Muscle of leg (tissue), 11 donors: Measurements from ENCODE around the gene SLC43A2. TPM values are rescaled to one million over a fixed set of nuclear protein-coding genes. Genes with fewer than 3 reads are reported as not detected.
"Not testable (repeated sequence)": the region's sequence is repeated elsewhere in the genome, so short reads cannot be mapped to it uniquely, and the experiment has no call there.

Experiments used
- DNase-seq: peaks from one replicate; pipeline ENCODE4 v3.0.0; 2013
- H3K27ac ChIP-seq: one replicate; pipeline ENCODE4 v1.5.1; 2013; ENCODE audit warnings: mild to moderate bottlenecking, low read length, control low read depth
- H3K27me3 ChIP-seq: one replicate; pipeline ENCODE4 v1.6.1; 2013; ENCODE audit warnings: low read length; ENCODE audit not compliant: control insufficient read depth, insufficient read depth
- H3K36me3 ChIP-seq: one replicate; pipeline ENCODE4 v1.6.1; 2013; ENCODE audit warnings: low read length; ENCODE audit not compliant: control insufficient read depth, insufficient read depth
- H3K4me1 ChIP-seq: one replicate; pipeline ENCODE4 v1.6.1; 2013; ENCODE audit warnings: low read length; ENCODE audit not compliant: control insufficient read depth, insufficient read depth
- H3K4me3 ChIP-seq: one replicate; pipeline ENCODE4 v1.5.1; 2013; ENCODE audit warnings: low read length, control low read depth
- H3K9me3 ChIP-seq: replicated peaks from 2 replicates; pipeline ENCODE4 v1.6.1; 2013; ENCODE audit warnings: low read depth, low read length; ENCODE audit not compliant: control insufficient read depth
- WGBS: methylation state at CpG from one replicate; pipeline ENCODE4 v1.1.5; 2013; ENCODE audit warnings: missing lambda C conversion rate; ENCODE audit not compliant: insufficient coverage; 5-methylcytosine and 5-hydroxymethylcytosine counted together
- polyA plus RNA-seq, 8 donors: library from polyadenylated mRNA; unstranded; fragments of 120-200 nt; gene quantifications; one replicate each; pipeline versions ENCODE4 v1.2.1 to v1.2.3, GENCODE V29; 2013; ENCODE audit warnings: inconsistent platforms in 1 of 8, low replicate concordance in 1 of 8; ENCODE audit not compliant: insufficient read length in 8 of 8, insufficient read depth in 1 of 8
- total RNA-seq: library from RNA; stranded (reverse); fragments of 120-200 nt; gene quantifications from one replicate; pipeline ENCODE4 v1.2.4, GENCODE V29; 2013

The SLC43A2 gene
- total and polyA plus RNA-seq, 9 donors, result 3.4 to 8.6 (median 3.8) TPM

GRCh38 chr17:1535737-1536136, 92.9 kb downstream of the SLC43A2 start:
- Histone ChIP-seq H3K4me3 (no peak overlapping the region), H3K36me3 (peaks cover 72% of the 10 kb centered on the region), H3K27me3 (no peaks in the 10 kb centered on the region), H3K4me1 (peaks cover 24% of the 10 kb centered on the region), H3K27ac (no peak overlapping the region), H3K9me3 (no peaks in the 10 kb centered on the region)
- no peak for DNase-seq
- 92% methylated on average over 4 of the region's 4 CpGs for WGBS

DNA sequence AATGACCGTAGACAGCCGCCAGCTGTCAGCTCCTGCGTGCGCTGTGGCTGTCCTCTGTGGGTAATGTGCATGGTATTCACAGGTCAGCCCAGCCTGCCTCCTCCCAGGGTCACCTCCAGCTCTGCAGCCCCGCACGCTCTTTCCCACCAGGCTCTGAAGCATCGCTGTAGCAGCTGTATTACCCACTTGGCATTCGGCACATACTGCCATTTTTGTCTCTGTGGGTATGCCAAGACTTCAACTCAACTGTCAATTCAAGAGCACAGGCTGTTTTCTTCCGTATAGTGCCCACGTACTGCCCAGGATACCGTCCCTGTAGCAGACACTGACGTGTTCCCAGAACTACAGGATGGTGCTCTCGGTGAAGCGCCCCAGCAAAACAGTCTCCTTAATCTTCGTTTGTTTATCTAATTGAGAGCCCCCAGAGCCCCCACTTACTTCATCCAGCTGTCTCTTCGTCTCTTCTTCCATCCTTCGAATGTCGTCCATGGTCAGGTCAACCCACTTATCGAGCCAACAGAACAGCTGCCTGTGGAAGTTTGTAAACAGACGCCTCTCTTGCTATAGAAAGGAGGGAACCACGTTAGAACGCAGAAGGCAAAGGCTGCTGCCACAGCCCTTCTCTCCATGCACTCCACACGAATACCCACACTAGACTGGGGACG, 94.8 kb downstream of the SLC43A2 start:
- WGBS, result 90% methylated on average over 17 of the region's 24 CpGs
- peak; percentile 48 for DNase-seq
- Histone ChIP-seq H3K27ac (peak overlapping the region; percentile 63), H3K4me3 (no peak overlapping the region), H3K36me3 (peaks cover 63% of the 10 kb centered on the region), H3K4me1 (peaks cover 24% of the 10 kb centered on the region), H3K9me3 (no peaks in the 10 kb centered on the region), H3K27me3 (no peaks in the 10 kb centered on the region)

DNA sequence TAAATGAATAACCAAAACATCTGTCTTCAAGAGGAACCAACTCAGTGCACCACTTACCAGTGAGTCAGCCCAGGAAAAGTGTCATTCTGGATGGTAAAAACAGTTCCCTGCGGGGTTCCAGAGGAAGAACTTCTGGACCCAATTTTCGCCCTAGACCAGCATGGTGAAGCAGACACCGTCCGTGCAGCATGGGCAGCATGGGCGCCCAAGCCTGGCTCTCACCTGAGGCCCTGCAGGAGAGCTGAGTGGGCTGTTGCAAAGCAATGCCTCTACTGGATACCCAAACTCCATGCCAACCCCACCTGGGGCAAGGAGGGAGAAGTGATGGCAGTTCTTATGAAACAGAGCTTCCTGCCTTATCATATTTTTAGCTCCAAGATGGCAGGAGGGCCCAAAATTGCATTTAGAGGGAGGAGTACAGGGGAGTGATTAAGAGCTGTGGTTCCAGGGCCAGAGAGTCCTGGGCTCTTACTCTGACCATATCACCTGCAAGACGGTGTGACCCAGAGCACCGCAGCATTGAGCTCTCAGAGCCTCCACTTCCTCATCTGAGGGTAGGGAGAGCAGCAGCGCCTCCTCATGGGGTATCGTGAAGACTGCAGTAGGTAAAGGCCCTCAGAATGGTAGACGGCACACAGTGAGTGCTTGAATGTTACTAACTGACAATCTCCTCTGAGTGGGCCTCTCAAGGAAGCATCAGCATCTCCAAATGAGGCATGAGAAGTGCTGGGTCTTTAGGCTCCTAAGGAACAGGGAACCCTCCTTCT, 95.6 kb downstream of the SLC43A2 start:
- Histone ChIP-seq H3K9me3 (no peaks in the 10 kb centered on the region), H3K27ac (peak overlapping the region; percentile 63), H3K36me3 (peaks cover 61% of the 10 kb centered on the region), H3K4me3 (no peak overlapping the region), H3K4me1 (peaks cover 24% of the 10 kb centered on the region), H3K27me3 (no peaks in the 10 kb centered on the region)
- 69% methylated on average over 6 of the region's 10 CpGs for WGBS
- DNase-seq, result peak; percentile 27

DNA sequence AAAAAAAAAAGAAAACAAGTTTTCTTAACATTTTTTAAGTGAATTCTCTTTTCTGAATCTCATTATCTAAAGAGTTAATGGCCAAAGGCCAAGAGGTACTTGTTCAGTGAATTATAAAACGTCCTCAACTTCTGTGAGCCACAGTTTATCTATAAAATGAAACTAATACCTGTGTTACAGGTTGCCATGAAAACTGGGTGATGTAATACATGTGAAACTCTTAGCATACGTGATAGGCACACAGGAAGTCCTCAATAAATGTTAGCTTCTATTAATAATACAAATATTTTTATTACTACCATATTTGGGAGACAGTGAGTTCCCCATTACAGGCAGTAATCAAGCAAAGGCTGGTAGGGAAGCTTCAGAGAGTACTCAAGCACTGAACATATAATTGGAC, 98.8 kb downstream of the SLC43A2 start:
- DNase-seq, result no peak

GRCh38 chr17:1526876-1527275, 101.8 kb downstream of the SLC43A2 start:
- H3K9me3 ChIP-seq, H3K4me3 ChIP-seq, H3K4me1 ChIP-seq, H3K27me3 ChIP-seq, H3K27ac ChIP-seq, DNase-seq: not testable (repeated sequence)
- 100% methylated on average over 1 of the region's 4 CpGs for WGBS
- H3K36me3 ChIP-seq, result peaks cover 51% of the 10 kb centered on the region

More for the DNA sequence above, 98.8 kb downstream of the SLC43A2 start:
- Histone ChIP-seq H3K4me3 (no peak overlapping the region), H3K4me1 (peaks cover 24% of the 10 kb centered on the region), H3K9me3 (no peaks in the 10 kb centered on the region), H3K27me3 (no peaks in the 10 kb centered on the region), H3K27ac (no peak overlapping the region), H3K36me3 (peaks cover 66% of the 10 kb centered on the region)
- no CpG with 5 or more reads among the region's 2 CpGs for WGBS

- peaks cover 25% of the 10 kb centered on the region for H3K4me1 ChIP-seq
- H3K9me3 ChIP-seq, result no peaks in the 10 kb centered on the region
- no peak overlapping the region for H3K4me3 ChIP-seq
- WGBS, result 93% methylated on average over 5 of the region's 5 CpGs
- no peak overlapping the region for H3K27ac ChIP-seq
- H3K36me3 ChIP-seq, result peaks cover 40% of the 10 kb centered on the region
- DNase-seq, result no peak
- no peaks in the 10 kb centered on the region for H3K27me3 ChIP-seq
Observed at GRCh38 chr17:1522626-1523025, 106.0 kb downstream of the SLC43A2 start.

GRCh38 chr17:1521086-1521640, 107.5 kb downstream of the SLC43A2 start:
- Histone ChIP-seq H3K36me3 (peaks cover 30% of the 10 kb centered on the region), H3K4me3 (no peak overlapping the region), H3K27ac (peak overlapping the region; percentile 85), H3K27me3 (no peaks in the 10 kb centered on the region), H3K9me3 (no peaks in the 10 kb centered on the region), H3K4me1 (peaks cover 30% of the 10 kb centered on the region)
- WGBS, result 65% methylated on average over 7 of the region's 10 CpGs
- DNase-seq, result peak; percentile 75

- 86% methylated on average over 5 of the region's 7 CpGs for WGBS
- H3K36me3 ChIP-seq, result peaks cover 25% of the 10 kb centered on the region
- H3K4me1 ChIP-seq, result peaks cover 42% of the 10 kb centered on the region
- no peak overlapping the region for H3K27ac ChIP-seq
- H3K27me3 ChIP-seq, result no peaks in the 10 kb centered on the region
- no peak overlapping the region for H3K4me3 ChIP-seq
- no peak for DNase-seq
- H3K9me3 ChIP-seq, result no peaks in the 10 kb centered on the region
Observed at GRCh38 chr17:1519678-1520077, 109.0 kb downstream of the SLC43A2 start.
